Mucosa of rectum (tissue), 2 donors: ENCODE data around the gene CNTROB.

Experiments used
- H3K27ac ChIP-seq, 2 donors: one replicate each; pipeline ENCODE4 v1.7.0; 2013; ENCODE audit warnings: inconsistent platforms in 2 of 2, low read depth in 2 of 2, low read length in 2 of 2
- H3K27me3 ChIP-seq, 2 donors: one replicate each; pipeline ENCODE4 v1.7.0; 2013; ENCODE audit warnings: low read length in 2 of 2; ENCODE audit not compliant: control insufficient read depth in 2 of 2, insufficient read depth in 2 of 2
- H3K36me3 ChIP-seq, 2 donors: one replicate each; pipeline ENCODE4 v1.7.0; 2013; ENCODE audit warnings: low read length in 2 of 2; ENCODE audit not compliant: control insufficient read depth in 2 of 2, insufficient read depth in 2 of 2
- H3K4me1 ChIP-seq, 2 donors: one replicate each; pipeline ENCODE4 v1.7.0; 2013; ENCODE audit warnings: low read length in 2 of 2, mild to moderate bottlenecking in 1 of 2; ENCODE audit not compliant: control insufficient read depth in 2 of 2, insufficient read depth in 2 of 2
- H3K4me3 ChIP-seq, 2 donors: one replicate each; pipeline ENCODE4 v1.7.0; 2013; ENCODE audit warnings: low read length in 2 of 2
- H3K9ac ChIP-seq, 2 donors: one replicate each; pipeline ENCODE4 v1.7.0; 2013; ENCODE audit warnings: low read length in 2 of 2, low read depth in 1 of 2, mild to moderate bottlenecking in 1 of 2
- H3K9me3 ChIP-seq, 2 donors: one replicate each; pipeline ENCODE4 v1.7.0; 2013; ENCODE audit warnings: low read length in 2 of 2; ENCODE audit not compliant: control insufficient read depth in 2 of 2
- donor health status: healthy.
- donor health status: Normal muscosa, but diverticular disease.

CNTROB gene

DNA sequence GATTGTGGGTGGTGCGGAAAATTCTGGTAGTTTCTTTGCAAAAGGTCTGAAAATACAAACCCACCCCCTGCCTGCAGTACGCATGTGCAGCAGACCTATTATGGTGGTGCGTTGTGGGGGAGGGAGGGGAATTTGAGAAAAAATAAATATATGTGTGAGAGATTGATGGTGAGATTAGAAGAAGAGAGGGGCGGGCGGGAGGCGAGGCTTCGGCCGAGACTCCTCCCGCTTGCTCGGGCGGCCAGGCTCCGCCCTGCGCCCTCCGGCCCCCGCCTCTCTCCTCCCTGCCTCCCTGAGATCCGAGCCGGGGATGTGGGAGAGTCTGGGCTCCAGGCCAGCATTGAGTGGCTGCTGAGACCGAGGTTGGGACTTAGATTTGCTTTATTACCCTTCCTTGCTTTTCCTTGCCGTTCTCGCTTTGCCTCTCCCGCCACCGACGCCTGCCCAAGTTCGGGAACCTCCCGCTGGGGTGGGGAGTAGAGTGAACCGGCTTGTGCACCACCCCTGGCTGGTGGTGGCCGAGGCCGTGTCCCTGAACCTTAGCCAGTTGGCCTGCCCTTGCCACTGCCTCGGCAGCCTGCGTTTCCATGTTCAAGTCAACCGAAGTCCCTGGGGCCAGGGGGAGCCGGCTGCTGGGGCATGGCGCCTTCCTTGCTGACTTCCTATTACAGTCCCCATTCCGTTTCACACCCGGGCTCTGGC lies 44.4 kb upstream of the CNTROB start:
- Histone ChIP-seq H3K27me3 (no peaks in the 10 kb centered on the region), H3K9ac (peak overlapping the region; percentile 70 to 82), H3K4me1 (peaks cover 45 to 48% of the 10 kb centered on the region in 2 donors), H3K9me3 (no peaks in the 10 kb centered on the region), H3K27ac (peak overlapping the region; percentile 91 to 96), H3K36me3 (peaks cover 8 to 17% of the 10 kb centered on the region in 2 donors), H3K4me3 (peak overlapping the region; percentile 84 to 88)

DNA sequence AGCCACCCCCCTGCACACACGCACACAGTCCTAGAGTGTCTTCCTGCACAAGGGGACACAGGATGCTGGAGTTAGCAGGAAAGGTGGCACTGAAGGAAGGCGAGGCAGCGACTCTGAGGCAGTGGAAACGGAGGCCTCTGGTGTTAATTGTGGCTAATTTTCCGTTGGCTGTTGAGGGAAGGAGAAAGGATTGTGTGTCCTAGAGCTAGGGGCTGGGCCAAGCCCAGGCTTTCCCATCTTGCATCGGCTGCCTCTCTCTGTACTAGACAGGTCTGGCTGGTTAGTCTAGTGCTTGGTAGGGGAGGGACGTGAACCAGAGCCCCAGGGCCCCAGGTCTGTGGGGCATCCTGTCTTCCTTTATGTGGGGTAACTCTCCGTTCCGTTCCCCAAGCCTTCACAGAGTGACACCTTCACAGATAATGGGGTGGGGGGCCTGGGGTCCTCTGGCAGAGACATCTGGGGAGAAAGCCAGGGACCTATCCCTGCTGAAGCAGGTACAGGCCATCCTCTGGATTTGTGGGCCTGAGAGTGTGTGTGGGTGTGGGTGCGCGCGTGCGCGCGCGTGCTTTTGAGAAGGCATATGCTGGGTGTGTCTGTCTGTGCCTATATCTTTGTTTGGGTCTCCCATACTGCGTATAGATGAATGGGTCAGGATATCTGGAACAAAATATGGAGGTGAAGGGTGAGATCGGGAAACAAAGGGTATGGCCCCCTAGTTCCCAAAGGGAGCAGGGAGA lies 43.7 kb upstream of the CNTROB start, which contains the start of gene CHD3:
TSS of gene CHD3 (plus strand) at position 606 of the 737 bp plus-strand sequence. CDS start 212 bp downstream, outside the sequence.
- Histone ChIP-seq H3K9ac (peak within 1 kb of the TSS; percentile 70 to 82), H3K4me1 (peaks cover 43 to 46% of the 10 kb centered on the region in 2 donors), H3K27ac (peak within 1 kb of the TSS; percentile 91 to 96), H3K9me3 (no peaks in the 10 kb centered on the region), H3K36me3 (peaks cover 8 to 22% of the 10 kb centered on the region in 2 donors), H3K4me3 (peak within 1 kb of the TSS; percentile 84 to 88), H3K27me3 (no peaks in the 10 kb centered on the region)

DNA sequence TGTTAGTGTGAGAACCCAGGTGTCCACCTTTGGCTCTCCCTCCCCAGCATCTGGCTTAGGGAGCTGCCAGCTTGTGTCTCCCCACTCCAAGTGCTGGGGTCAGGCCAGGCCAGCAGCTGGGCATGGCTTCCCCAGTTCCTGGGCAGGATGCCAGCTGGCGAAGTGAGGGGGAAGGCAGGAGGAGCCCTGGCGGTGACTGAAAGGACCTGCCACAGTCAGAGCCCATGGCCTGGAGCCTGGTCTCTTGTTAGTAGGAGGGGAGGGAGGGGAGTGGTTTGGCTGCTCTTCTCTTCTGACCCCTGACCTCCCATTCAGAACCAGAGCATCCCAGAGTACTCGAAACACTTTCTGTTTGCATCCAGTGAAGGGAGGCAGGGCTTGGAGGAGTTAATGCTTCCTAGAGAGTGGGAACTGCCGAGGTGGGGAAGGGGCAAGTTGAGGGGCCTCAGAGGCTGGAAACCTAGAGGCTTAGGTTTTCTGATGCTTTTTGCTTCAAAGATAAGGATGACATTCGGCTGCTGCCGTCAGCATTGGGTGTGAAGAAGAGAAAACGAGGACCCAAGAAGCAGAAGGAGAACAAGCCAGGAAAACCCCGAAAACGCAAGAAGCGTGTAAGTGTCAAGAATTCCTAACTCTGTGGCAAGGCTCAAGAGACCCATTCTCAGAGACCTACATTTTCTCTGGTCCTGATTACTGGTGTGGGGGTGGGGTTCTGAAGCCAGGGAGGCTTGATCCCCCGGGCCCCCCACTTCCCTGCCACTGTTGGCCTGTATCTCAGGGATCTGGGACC lies 42.6 kb upstream of the CNTROB start:
- peaks cover 18 to 31% of the 10 kb centered on the region in 2 donors for H3K36me3 ChIP-seq
- H3K9me3 ChIP-seq: no peaks in the 10 kb centered on the region
- peak overlapping the region; percentile 84 to 88 for H3K4me3 ChIP-seq
- H3K4me1 ChIP-seq: peaks cover 38 to 43% of the 10 kb centered on the region in 2 donors
- peak overlapping the region; percentile 70 to 82 for H3K9ac ChIP-seq
- H3K27me3 ChIP-seq: no peaks in the 10 kb centered on the region
- peak overlapping the region; percentile 91 to 96 for H3K27ac ChIP-seq

DNA sequence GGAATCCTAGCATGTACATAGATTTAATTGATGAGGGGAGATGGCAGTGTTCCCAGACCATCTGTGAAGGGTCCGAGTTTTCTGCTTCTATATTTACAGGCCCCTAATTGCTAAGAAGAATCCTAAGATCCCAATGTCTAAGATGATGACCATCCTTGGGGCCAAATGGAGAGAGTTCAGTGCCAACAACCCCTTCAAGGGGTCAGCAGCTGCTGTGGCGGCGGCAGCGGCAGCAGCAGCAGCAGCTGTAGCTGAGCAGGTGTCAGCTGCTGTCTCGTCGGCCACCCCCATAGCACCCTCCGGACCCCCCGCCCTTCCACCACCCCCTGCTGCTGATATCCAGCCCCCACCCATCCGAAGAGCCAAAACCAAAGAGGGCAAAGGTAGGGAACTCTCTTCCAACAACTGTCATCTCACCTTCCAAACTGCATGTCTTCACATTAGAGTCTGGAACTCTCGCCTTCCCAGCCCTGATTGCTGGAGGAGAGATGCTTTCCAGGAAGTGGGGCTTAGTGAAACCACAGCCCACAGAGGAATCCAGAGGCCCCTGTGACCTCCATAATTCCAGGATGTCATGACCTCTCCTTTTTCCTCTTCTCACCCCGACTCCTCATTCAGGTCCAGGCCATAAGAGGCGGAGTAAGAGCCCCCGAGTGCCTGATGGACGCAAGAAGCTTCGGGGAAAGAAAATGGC lies 38.7 kb upstream of the CNTROB start:
- H3K27me3 ChIP-seq: no peaks in the 10 kb centered on the region
- peaks cover 43 to 57% of the 10 kb centered on the region in 2 donors for H3K36me3 ChIP-seq
- peaks cover 17% of the 10 kb centered on the region in 2 donors for H3K4me1 ChIP-seq
- H3K9me3 ChIP-seq: no peaks in the 10 kb centered on the region
- no peak overlapping the region for H3K27ac ChIP-seq
- H3K9ac ChIP-seq: no peak overlapping the region
- no peak overlapping the region for H3K4me3 ChIP-seq

DNA sequence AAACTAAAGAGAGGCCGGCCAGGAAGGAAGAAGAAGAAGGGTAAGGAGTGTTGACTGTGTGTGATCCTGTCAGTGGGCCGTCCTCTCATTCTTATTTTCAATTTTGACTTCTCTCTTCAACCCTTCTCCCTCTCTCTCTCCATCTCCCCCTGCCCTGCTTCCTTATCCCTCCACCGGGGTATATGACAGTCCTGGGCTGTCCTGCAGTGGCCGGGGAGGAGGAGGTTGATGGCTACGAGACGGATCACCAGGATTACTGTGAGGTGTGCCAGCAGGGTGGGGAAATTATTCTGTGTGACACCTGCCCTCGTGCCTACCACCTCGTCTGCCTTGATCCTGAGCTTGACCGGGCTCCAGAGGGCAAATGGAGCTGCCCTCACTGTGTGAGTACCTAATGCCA lies 37.8 kb upstream of the CNTROB start:
- H3K4me1 ChIP-seq: peaks cover 8% of the 10 kb centered on the region in 2 donors
- H3K9me3 ChIP-seq: no peaks in the 10 kb centered on the region
- H3K27me3 ChIP-seq: no peaks in the 10 kb centered on the region
- no peak overlapping the region for H3K9ac ChIP-seq
- no peak overlapping the region for H3K4me3 ChIP-seq
- no peak overlapping the region for H3K27ac ChIP-seq
- H3K36me3 ChIP-seq: peaks cover 51 to 64% of the 10 kb centered on the region in 2 donors

DNA sequence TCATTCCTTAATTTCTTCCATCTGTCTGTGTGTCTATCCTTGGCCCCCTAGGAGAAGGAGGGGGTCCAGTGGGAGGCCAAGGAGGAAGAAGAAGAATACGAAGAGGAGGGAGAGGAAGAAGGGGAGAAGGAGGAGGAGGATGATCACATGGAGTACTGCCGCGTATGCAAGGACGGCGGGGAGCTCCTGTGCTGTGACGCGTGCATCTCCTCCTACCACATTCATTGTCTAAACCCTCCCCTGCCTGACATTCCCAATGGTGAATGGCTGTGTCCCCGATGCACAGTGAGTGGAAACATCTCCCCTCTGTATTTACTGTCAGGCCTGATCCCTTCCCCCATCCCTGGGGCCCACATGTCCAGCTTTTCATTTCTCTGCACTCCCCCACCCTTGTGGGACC lies 37.1 kb upstream of the CNTROB start:
- Histone ChIP-seq H3K4me3 (no peak overlapping the region), H3K36me3 (peaks cover 56 to 70% of the 10 kb centered on the region in 2 donors), H3K9ac (no peak overlapping the region), H3K4me1 (peaks cover 2% of the 10 kb centered on the region in 2 donors), H3K9me3 (no peaks in the 10 kb centered on the region), H3K27ac (no peak overlapping the region), H3K27me3 (no peaks in the 10 kb centered on the region)

DNA sequence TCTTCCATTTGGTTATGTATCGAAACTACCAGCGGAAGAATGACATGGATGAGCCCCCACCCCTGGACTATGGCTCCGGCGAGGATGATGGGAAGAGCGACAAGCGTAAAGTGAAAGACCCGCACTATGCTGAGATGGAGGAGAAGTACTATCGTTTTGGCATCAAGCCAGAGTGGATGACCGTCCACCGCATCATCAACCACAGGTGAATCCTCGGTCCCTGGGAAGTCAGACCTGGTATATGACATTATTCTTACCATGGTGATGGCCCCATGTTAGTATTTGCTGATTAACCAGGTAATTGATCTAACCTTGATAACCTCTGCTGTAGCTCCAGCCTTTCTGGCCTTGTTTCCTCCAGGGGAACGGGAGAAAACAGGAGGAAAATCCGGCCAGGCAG lies 34.9 kb upstream of the CNTROB start:
- H3K36me3 ChIP-seq: peaks cover 61 to 72% of the 10 kb centered on the region in 2 donors
- no peak overlapping the region for H3K4me3 ChIP-seq
- H3K9me3 ChIP-seq: no peaks in the 10 kb centered on the region
- no peak overlapping the region for H3K27ac ChIP-seq
- no peak overlapping the region for H3K9ac ChIP-seq
- H3K27me3 ChIP-seq: no peaks in the 10 kb centered on the region
- no peaks in the 10 kb centered on the region for H3K4me1 ChIP-seq

DNA sequence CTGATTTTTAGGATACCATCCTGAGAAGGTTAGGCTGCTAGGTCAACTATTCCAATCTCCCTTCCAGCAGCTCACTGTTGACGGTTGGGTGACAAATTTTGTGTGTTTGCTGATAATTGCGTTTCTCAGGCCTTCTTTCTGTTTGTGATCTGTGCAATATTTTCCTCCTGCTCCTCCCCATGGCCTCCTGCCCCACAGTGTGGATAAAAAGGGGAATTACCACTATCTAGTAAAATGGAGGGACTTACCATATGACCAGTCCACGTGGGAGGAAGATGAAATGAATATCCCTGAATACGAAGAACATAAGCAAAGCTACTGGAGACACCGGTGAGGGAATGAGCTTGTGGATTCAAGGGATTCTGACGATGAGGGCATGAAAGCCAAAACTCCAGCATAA lies 34.2 kb upstream of the CNTROB start:
- no peaks in the 10 kb centered on the region for H3K9me3 ChIP-seq
- H3K27ac ChIP-seq: no peak overlapping the region
- H3K4me1 ChIP-seq: no peaks in the 10 kb centered on the region
- H3K27me3 ChIP-seq: no peaks in the 10 kb centered on the region
- H3K36me3 ChIP-seq: peaks cover 66 to 75% of the 10 kb centered on the region in 2 donors
- H3K9ac ChIP-seq: no peak overlapping the region
- no peak overlapping the region for H3K4me3 ChIP-seq

DNA sequence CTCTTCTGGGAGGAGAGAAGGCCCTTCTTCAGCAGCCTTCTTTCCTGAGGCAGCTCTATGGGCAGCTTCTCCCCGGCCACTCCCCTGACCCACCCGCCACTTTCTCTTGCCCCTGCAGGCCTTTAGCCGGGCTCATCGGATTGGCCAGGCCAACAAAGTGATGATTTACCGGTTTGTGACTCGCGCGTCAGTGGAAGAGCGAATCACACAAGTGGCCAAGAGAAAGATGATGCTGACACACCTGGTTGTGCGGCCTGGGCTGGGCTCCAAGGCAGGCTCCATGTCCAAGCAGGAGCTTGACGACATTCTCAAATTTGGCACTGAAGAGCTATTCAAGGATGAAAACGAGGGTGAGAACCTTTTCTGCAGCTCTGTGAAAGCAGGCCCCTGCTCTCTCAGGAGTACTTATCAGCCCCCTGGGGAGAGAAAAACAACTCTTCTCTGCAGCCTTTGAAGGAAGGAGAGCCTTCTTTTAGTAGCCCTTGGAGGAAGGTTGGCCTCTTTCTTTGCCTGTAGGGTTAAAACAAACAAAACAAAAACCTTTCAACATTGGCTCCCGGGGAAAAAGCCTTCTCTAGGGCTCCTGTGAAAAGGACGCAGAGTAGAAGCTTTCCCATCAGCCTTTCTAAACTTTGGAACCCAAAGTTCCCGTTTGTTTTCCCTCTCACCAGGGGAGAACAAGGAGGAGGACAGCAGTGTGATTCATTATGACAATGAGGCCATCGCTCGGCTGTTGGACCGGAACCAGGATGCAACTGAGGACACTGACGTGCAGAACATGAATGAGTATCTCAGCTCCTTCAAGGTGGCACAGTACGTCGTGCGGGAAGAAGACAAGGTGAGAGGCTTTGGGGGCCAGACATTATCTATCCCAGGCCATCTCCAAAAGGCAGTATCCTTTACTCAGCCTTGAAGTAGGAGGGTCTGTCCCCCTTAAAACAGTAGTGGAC lies 28.6 kb upstream of the CNTROB start:
- Histone ChIP-seq H3K27me3 (no peaks in the 10 kb centered on the region), H3K9ac (no peak overlapping the region), H3K4me3 (no peak overlapping the region), H3K36me3 (peaks cover 81 to 89% of the 10 kb centered on the region in 2 donors), H3K27ac (no peak overlapping the region), H3K9me3 (no peaks in the 10 kb centered on the region), H3K4me1 (no peaks in the 10 kb centered on the region)
